ENCODE measurements around the gene URI1.

Gene URI1

GRCh38 chr19:29974701-29975100, 32.7 kb downstream of the URI1 start:
- no peak overlapping the region for H3K4me3 ChIP-seq (ENCODE audit: low read depth, low read length)
- DNase-seq (ENCODE audit: low read depth), result no peak
- TF ChIP-seq MAX (IDR thresholded peaks at IDR 0.05; ENCODE audit: low read depth, low read length), result no peak
- no peak for TF ChIP-seq MYC (IDR thresholded peaks at IDR 0.05; ENCODE audit: low read depth, low read length)
- TF ChIP-seq POLR2A (IDR thresholded peaks at IDR 0.05; ENCODE audit: extremely low read depth, insufficient read length), result no peak
- no peak for TF ChIP-seq CTCF (IDR thresholded peaks at IDR 0.05; ENCODE audit: low read depth, low read length)

GRCh38 chr19:29976151-29976943, 34.3 kb downstream of the URI1 start:
- no peak for DNase-seq (ENCODE audit: low read depth)
- no peak for TF ChIP-seq POLR2A (IDR thresholded peaks at IDR 0.05; ENCODE audit: extremely low read depth, insufficient read length)
- TF ChIP-seq CTCF (IDR thresholded peaks at IDR 0.05; ENCODE audit: low read depth, low read length), result no peak
- no peak for TF ChIP-seq MYC (IDR thresholded peaks at IDR 0.05; ENCODE audit: low read depth, low read length)
- no peak for TF ChIP-seq MAX (IDR thresholded peaks at IDR 0.05; ENCODE audit: low read depth, low read length)
- no peak overlapping the region for H3K4me3 ChIP-seq (ENCODE audit: low read depth, low read length)

GRCh38 chr19:29978080-29978479, 36.0 kb downstream of the URI1 start:
- H3K4me3 ChIP-seq (ENCODE audit: low read depth, low read length), result no peak overlapping the region
- TF ChIP-seq MYC (IDR thresholded peaks at IDR 0.05; ENCODE audit: low read depth, low read length), result no peak
- TF ChIP-seq POLR2A (IDR thresholded peaks at IDR 0.05; ENCODE audit: extremely low read depth, insufficient read length), result no peak
- no peak for TF ChIP-seq CTCF (IDR thresholded peaks at IDR 0.05; ENCODE audit: low read depth, low read length)
- TF ChIP-seq MAX (IDR thresholded peaks at IDR 0.05; ENCODE audit: low read depth, low read length), result no peak
- no peak for DNase-seq (ENCODE audit: low read depth)

- no peak for DNase-seq (ENCODE audit: low read depth)
- TF ChIP-seq POLR2A (IDR thresholded peaks at IDR 0.05; ENCODE audit: extremely low read depth, insufficient read length) (no peak), CTCF (IDR thresholded peaks at IDR 0.05; ENCODE audit: low read depth, low read length) (no peak), MYC (IDR thresholded peaks at IDR 0.05; ENCODE audit: low read depth, low read length) (no peak), MAX (IDR thresholded peaks at IDR 0.05; ENCODE audit: low read depth, low read length) (no peak)
- no peak overlapping the region for H3K4me3 ChIP-seq (ENCODE audit: low read depth, low read length)
These were observed 41.5 kb downstream of the URI1 start for GRCh38 chr19:29983568-29983967.

- TF ChIP-seq POLR2A (IDR thresholded peaks at IDR 0.05; ENCODE audit: extremely low read depth, insufficient read length), result no peak
- no peak for TF ChIP-seq MAX (IDR thresholded peaks at IDR 0.05; ENCODE audit: low read depth, low read length)
- TF ChIP-seq MYC (IDR thresholded peaks at IDR 0.05; ENCODE audit: low read depth, low read length), result no peak
- TF ChIP-seq CTCF (IDR thresholded peaks at IDR 0.05; ENCODE audit: low read depth, low read length), result no peak
- no peak for DNase-seq (ENCODE audit: low read depth)
- no peak overlapping the region for H3K4me3 ChIP-seq (ENCODE audit: low read depth, low read length)
These were observed 43.2 kb downstream of the URI1 start for GRCh38 chr19:29985196-29985595.
